Mesothelial cell of epicardium (in vitro differentiated cells): ENCODE results near the gene PRCD. TPM values are rescaled to one million over a fixed set of nuclear protein-coding genes. Genes with fewer than 3 reads are reported as not detected.

ENCODE experiments used
- DNase-seq, 2 experiments: peaks; one replicate each; pipeline ENCODE4 v3.0.0; 2021; ENCODE audit warnings: low spot score in 2 of 2; ENCODE audit not compliant: unreplicated experiment in 2 of 2
- H3K27ac Mint-ChIP-seq: 2 replicates; pipeline ENCODE4 v1.8.0; 2021; ENCODE audit warnings: mixed read lengths
- H3K27me3 Mint-ChIP-seq: 2 replicates; pipeline ENCODE4 v1.8.0; 2021; ENCODE audit warnings: low read depth, mixed read lengths
- H3K36me3 Mint-ChIP-seq: 2 replicates; pipeline ENCODE4 v1.8.0; 2021; ENCODE audit warnings: mixed read lengths
- H3K4me1 Mint-ChIP-seq: 2 replicates; pipeline ENCODE4 v1.8.0; 2021; ENCODE audit warnings: mixed read lengths
- H3K4me3 Mint-ChIP-seq: 2 replicates; pipeline ENCODE4 v1.8.0; 2021; ENCODE audit warnings: mild to moderate bottlenecking, moderate library complexity, mixed read lengths
- H3K9me3 Mint-ChIP-seq: 2 replicates; pipeline ENCODE4 v1.8.0; 2021; ENCODE audit warnings: mixed read lengths
- CTCF ChIP-seq: fragments of 200-600 bp; sonication (generic); IDR thresholded peaks from one replicate; pipeline ENCODE4 v1.5.0; 2021; ENCODE audit warnings: antibody characterized with exemption; ENCODE audit not compliant: unreplicated experiment
- total RNA-seq: library from RNA; stranded (reverse); gene quantifications from 3 replicates; pipeline ENCODE4 v1.2.1, GENCODE V29; 2021

The PRCD gene
- total RNA-seq, 1 donor from 2014 or later: 9.9 TPM

- no peak overlapping the region for H3K4me3 Mint-ChIP-seq
- no peak overlapping the region for H3K27ac Mint-ChIP-seq
- DNase-seq: no peak
- no peaks in the 10 kb centered on the region for H3K9me3 Mint-ChIP-seq
- TF ChIP-seq CTCF: no peak
- H3K36me3 Mint-ChIP-seq: peaks cover 11% of the 10 kb centered on the region
- peaks cover 7% of the 10 kb centered on the region for H3K4me1 Mint-ChIP-seq
- no peaks in the 10 kb centered on the region for H3K27me3 Mint-ChIP-seq
These were observed 29.9 kb downstream of the PRCD start for GRCh38 chr17:76569607-76570279.

GRCh38 chr17:76570457-76570856 is 30.6 kb downstream of the PRCD start:
- TF ChIP-seq CTCF: no peak
- Mint-ChIP-seq H3K4me1 (peaks cover 2% of the 10 kb centered on the region), H3K9me3 (no peaks in the 10 kb centered on the region), H3K36me3 (peaks cover 8% of the 10 kb centered on the region), H3K27me3 (no peaks in the 10 kb centered on the region), H3K27ac (no peak overlapping the region), H3K4me3 (no peak overlapping the region)
- no peak for DNase-seq

- Mint-ChIP-seq H3K27ac (no peak overlapping the region), H3K4me3 (no peak overlapping the region), H3K27me3 (no peaks in the 10 kb centered on the region), H3K4me1 (no peaks in the 10 kb centered on the region), H3K36me3 (peaks cover 3% of the 10 kb centered on the region), H3K9me3 (no peaks in the 10 kb centered on the region)
- no peak for TF ChIP-seq CTCF
- DNase-seq: no peak
These were observed 31.1 kb downstream of the PRCD start for GRCh38 chr17:76570877-76571471.

- H3K36me3 Mint-ChIP-seq: no peaks in the 10 kb centered on the region
These were observed 32.5 kb downstream of the PRCD start for GRCh38 chr17:76572201-76572910.

GRCh38 chr17:76573096-76573495 is 33.3 kb downstream of the PRCD start:
- H3K4me1 Mint-ChIP-seq: no peaks in the 10 kb centered on the region
- H3K27ac Mint-ChIP-seq: no peak overlapping the region
- no peak for DNase-seq
- H3K4me3 Mint-ChIP-seq: no peak overlapping the region
- no peak for TF ChIP-seq CTCF
- H3K27me3 Mint-ChIP-seq: no peaks in the 10 kb centered on the region
- no peaks in the 10 kb centered on the region for H3K36me3 Mint-ChIP-seq
- no peaks in the 10 kb centered on the region for H3K9me3 Mint-ChIP-seq

More at GRCh38 chr17:76572201-76572910, 32.5 kb downstream of the PRCD start:
- H3K4me1 Mint-ChIP-seq: no peaks in the 10 kb centered on the region
- H3K27ac Mint-ChIP-seq: no peak overlapping the region
- no peak for DNase-seq
- no peaks in the 10 kb centered on the region for H3K9me3 Mint-ChIP-seq
- H3K4me3 Mint-ChIP-seq: no peak overlapping the region
- no peak for TF ChIP-seq CTCF
- H3K27me3 Mint-ChIP-seq: no peaks in the 10 kb centered on the region
